Panc1 (cell line): ENCODE measurements around the gene TMEM120B. TPM values are rescaled to one million over a fixed set of nuclear protein-coding genes. Genes with fewer than 3 reads are reported as not detected.

Source experiments
- ATAC-seq: fragments of 200-7000 bp; cut with Tn5 transposase; 2 replicates; pipeline ENCODE4 v1.9.1; 2020; ENCODE audit warnings: mild to moderate bottlenecking, moderate library complexity
- BruUV-seq: library from RNA; stranded (reverse); fragments of 400-500 nt; replicated peaks from 2 replicates; lab custom pipeline; 2021; lab: Mats Ljungman, UMichigan
- CTCF ChIA-PET: fragments of 300-600 bp; sonication (Branson Sonifier 250); formaldehyde crosslinking; loops from one replicate; lab custom pipeline; 2022; ENCODE audit warnings: antibody characterized with exemption; lab: Charles Lee
- POLR2A ChIA-PET: fragments of 300-600 bp; sonication (Branson Sonifier 250); formaldehyde crosslinking; loops from one replicate; lab custom pipeline; 2022; ENCODE audit warnings: antibody characterized with exemption; lab: Charles Lee
- DNase-seq: peaks from one replicate; pipeline ENCODE4 v3.0.0-alpha.2; 2010; ENCODE audit warnings: low read depth, low spot score
- H3K27ac ChIP-seq: 2 replicates; pipeline ENCODE4 v1.5.1; 2011; ENCODE audit warnings: mild to moderate bottlenecking, low read length, inconsistent platforms
- H3K27me3 ChIP-seq: fragments of 200-500 bp; sonication (Bioruptor generic); 2 replicates; pipeline ENCODE4 v1.6.0; 2014; ENCODE audit warnings: low read length, inconsistent platforms; ENCODE audit not compliant: control insufficient read depth, insufficient read depth
- H3K36me3 ChIP-seq: fragments of 200-500 bp; sonication (Bioruptor generic); 2 replicates; pipeline ENCODE4 v1.5.1; 2014; ENCODE audit warnings: inconsistent platforms, mild to moderate bottlenecking, low read length, moderate library complexity; ENCODE audit not compliant: control insufficient read depth, insufficient read depth
- H3K4me1 ChIP-seq: 2 replicates; pipeline ENCODE4 v1.5.1; 2011; ENCODE audit warnings: inconsistent platforms, mild to moderate bottlenecking, low read length, moderate library complexity; ENCODE audit not compliant: control insufficient read depth, insufficient read depth
- H3K4me3 ChIP-seq, 2 experiments: 2 replicates each; pipeline ENCODE4 v1.5.1; 2011 to 2012; ENCODE audit warnings: low read depth in 2 of 2, low read length in 2 of 2, mild to moderate bottlenecking in 2 of 2, inconsistent platforms in 1 of 2, moderate library complexity in 1 of 2
- H3K9me3 ChIP-seq: fragments of 200-500 bp; sonication (Bioruptor generic); 2 replicates; pipeline ENCODE4 v1.5.1; 2014; ENCODE audit warnings: low read depth, mild to moderate bottlenecking, inconsistent platforms, low read length, moderate library complexity; ENCODE audit not compliant: control insufficient read depth, insufficient read depth
- POLR2AphosphoS5 ChIP-seq: IDR thresholded peaks from 2 replicates; pipeline ENCODE4 v1.6.1; 2012; ENCODE audit warnings: mild to moderate bottlenecking, low read depth, low read length, moderate library complexity
- SIN3A ChIP-seq: IDR thresholded peaks from 2 replicates; pipeline ENCODE4 v1.6.1; 2012; ENCODE audit warnings: low read depth, mild to moderate bottlenecking, low read length, moderate library complexity, borderline replicate concordance; ENCODE audit not compliant: insufficient read depth
- TCF7L2 ChIP-seq: IDR thresholded peaks from 2 replicates; pipeline ENCODE4 v1.6.1; 2011; ENCODE audit warnings: mild to moderate bottlenecking, low read depth, low read length, inconsistent platforms
- in situ Hi-C: cut with HindIII; loops from 2 replicates; pipeline ENCODE4 v1.10.0; 2016; ENCODE audit warnings: low sequenced_read_pairs, low pct_unique_long_range_greater_than_20kb
- intact Hi-C: fragments of 100-400 bp; cut with micrococcal nuclease; formaldehyde crosslinking; loops from one replicate; pipeline ENCODE4 v1.10.0; 2022; ENCODE audit not compliant: unreplicated experiment
- total RNA-seq: library from RNA; stranded (reverse); gene quantifications from one replicate; pipeline ENCODE4 v1.2.1, GENCODE V29; 2021; ENCODE audit not compliant: unreplicated experiment
- TF ChIP-seq, protein P1 (sequence below), 2 experiments: IDR thresholded peaks; 2 replicates each; pipeline ENCODE4 v1.6.1; 2011 to 2012; ENCODE audit warnings: low read depth in 2 of 2, control low read depth in 1 of 2, low read length in 1 of 2, mild to moderate bottlenecking in 1 of 2, moderate library complexity in 1 of 2; ENCODE audit not compliant: insufficient read depth in 1 of 2
- TF ChIP-seq, protein P2 (sequence below): fragments of 450-650 bp; IDR thresholded peaks from 2 replicates; pipeline ENCODE4 v1.5.1; 2017; ENCODE audit warnings: mild to moderate bottlenecking

The TMEM120B gene
- total RNA-seq, 1 experiment from 2014 or later, result 22.3 TPM

DNA sequence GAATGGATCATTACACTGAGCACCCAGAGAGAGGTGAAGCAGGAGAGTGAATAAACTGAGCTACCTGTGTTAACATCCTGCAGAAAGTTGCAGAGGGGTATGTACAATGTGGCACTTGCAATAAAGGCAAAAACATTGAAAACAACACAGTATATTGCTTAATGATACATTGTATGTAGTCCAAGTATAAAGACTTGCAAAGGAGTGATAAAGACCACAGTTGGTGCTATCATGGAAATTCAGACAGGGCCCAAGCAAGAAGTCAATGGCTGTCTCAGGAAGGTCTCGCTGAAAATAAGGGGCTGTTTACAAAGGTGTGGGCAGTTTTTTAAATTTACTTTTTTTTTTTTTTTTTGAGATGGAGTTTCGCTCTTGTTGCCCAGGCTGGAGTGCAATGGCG, 10.0 kb downstream of the TMEM120B start:
- no peaks in the 10 kb centered on the region for H3K36me3 ChIP-seq
- H3K9me3 ChIP-seq, result no peaks in the 10 kb centered on the region
- TF ChIP-seq, protein P1, sequence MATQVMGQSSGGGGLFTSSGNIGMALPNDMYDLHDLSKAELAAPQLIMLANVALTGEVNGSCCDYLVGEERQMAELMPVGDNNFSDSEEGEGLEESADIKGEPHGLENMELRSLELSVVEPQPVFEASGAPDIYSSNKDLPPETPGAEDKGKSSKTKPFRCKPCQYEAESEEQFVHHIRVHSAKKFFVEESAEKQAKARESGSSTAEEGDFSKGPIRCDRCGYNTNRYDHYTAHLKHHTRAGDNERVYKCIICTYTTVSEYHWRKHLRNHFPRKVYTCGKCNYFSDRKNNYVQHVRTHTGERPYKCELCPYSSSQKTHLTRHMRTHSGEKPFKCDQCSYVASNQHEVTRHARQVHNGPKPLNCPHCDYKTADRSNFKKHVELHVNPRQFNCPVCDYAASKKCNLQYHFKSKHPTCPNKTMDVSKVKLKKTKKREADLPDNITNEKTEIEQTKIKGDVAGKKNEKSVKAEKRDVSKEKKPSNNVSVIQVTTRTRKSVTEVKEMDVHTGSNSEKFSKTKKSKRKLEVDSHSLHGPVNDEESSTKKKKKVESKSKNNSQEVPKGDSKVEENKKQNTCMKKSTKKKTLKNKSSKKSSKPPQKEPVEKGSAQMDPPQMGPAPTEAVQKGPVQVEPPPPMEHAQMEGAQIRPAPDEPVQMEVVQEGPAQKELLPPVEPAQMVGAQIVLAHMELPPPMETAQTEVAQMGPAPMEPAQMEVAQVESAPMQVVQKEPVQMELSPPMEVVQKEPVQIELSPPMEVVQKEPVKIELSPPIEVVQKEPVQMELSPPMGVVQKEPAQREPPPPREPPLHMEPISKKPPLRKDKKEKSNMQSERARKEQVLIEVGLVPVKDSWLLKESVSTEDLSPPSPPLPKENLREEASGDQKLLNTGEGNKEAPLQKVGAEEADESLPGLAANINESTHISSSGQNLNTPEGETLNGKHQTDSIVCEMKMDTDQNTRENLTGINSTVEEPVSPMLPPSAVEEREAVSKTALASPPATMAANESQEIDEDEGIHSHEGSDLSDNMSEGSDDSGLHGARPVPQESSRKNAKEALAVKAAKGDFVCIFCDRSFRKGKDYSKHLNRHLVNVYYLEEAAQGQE (IDR thresholded peaks at IDR 0.05; ENCODE audit: insufficient read depth in 1 of 2, low read depth in 2 of 2, low read length in 1 of 2), result no peak
- TF ChIP-seq POLR2AphosphoS5, result no peak
- TF ChIP-seq SIN3A, result no peak
- TF ChIP-seq TCF7L2, result no peak
- TF ChIP-seq, protein P2, sequence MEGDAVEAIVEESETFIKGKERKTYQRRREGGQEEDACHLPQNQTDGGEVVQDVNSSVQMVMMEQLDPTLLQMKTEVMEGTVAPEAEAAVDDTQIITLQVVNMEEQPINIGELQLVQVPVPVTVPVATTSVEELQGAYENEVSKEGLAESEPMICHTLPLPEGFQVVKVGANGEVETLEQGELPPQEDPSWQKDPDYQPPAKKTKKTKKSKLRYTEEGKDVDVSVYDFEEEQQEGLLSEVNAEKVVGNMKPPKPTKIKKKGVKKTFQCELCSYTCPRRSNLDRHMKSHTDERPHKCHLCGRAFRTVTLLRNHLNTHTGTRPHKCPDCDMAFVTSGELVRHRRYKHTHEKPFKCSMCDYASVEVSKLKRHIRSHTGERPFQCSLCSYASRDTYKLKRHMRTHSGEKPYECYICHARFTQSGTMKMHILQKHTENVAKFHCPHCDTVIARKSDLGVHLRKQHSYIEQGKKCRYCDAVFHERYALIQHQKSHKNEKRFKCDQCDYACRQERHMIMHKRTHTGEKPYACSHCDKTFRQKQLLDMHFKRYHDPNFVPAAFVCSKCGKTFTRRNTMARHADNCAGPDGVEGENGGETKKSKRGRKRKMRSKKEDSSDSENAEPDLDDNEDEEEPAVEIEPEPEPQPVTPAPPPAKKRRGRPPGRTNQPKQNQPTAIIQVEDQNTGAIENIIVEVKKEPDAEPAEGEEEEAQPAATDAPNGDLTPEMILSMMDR, result no peak
- no peaks in the 10 kb centered on the region for H3K27me3 ChIP-seq
- intact Hi-C loops, result no loop called here
- ChIA-PET CTCF (no interaction called here), POLR2A (interaction anchor here (0.5 kb wide), 1 partner anchor 170 kb away, joined by 12 read pairs; no protein-coding TSS in a partner anchor)
- BruUV-seq, result no TSS peak
- H3K4me1 ChIP-seq, result no peaks in the 10 kb centered on the region
- H3K27ac ChIP-seq, result no peak overlapping the region
- no peak overlapping the region for H3K4me3 ChIP-seq
- no peak for ATAC-seq
- in situ Hi-C loops, result no loop called here
- no peak for DNase-seq

DNA sequence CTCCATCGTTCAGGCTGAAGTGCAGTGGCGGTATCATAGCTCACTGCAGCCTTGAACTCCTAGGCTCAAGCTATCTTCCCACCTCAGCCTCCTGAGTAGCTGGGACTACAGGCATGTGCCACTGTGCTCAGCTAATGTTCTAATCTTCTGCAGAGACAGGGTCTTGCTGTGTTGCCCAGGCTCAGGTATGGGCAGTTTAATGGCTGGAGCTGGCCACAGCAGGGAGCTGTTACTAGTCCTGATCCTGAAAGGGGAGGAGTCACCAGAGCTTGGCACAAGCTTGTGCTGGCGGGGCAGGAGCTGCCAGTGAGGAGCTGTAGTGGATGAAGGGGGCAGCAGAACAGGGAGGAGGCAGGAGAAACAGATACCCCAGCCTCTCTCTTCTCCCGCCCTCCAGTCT, 10.6 kb downstream of the TMEM120B start:
- TF ChIP-seq, protein P1 (IDR thresholded peaks at IDR 0.05; ENCODE audit: insufficient read depth in 1 of 2, low read depth in 2 of 2, low read length in 1 of 2), result no peak
- no peak for TF ChIP-seq SIN3A
- no peak for TF ChIP-seq TCF7L2
- TF ChIP-seq, protein P2, result no peak
- TF ChIP-seq POLR2AphosphoS5, result no peak
- ChIA-PET POLR2A (no interaction called here), CTCF (no interaction called here)

More for the DNA sequence above, 10.6 kb downstream of the TMEM120B start:
- no peak for DNase-seq
- in situ Hi-C loops (no loop called here), intact Hi-C loops (no loop called here)
- H3K27me3 ChIP-seq, result no peaks in the 10 kb centered on the region
- no peak overlapping the region for H3K27ac ChIP-seq
- no peaks in the 10 kb centered on the region for H3K36me3 ChIP-seq
- no peak overlapping the region for H3K4me3 ChIP-seq
- H3K9me3 ChIP-seq, result no peaks in the 10 kb centered on the region
- ATAC-seq, result no peak; the same call in 1 of the 2 replicates
- BruUV-seq, result no TSS peak
- no peaks in the 10 kb centered on the region for H3K4me1 ChIP-seq
